Measurements from ENCODE around the gene GYG2. TPM values are rescaled to one million over a fixed set of nuclear protein-coding genes. Genes with fewer than 3 reads are reported as not detected.

GYG2 gene
- total RNA-seq, 1 experiment from 2014 or later, result not detected

GRCh38 chrX:2874222-2875135, 45.7 kb downstream of the GYG2 start:
- CTCF ChIA-PET, result interaction anchor here (1.7 kb wide), 1 partner anchor 161 kb away, joined by 5 read pairs; no protein-coding TSS in a partner anchor
- Histone ChIP-seq H3K36me3 (ENCODE audit: control insufficient read depth in 1 of 2, insufficient read depth in 2 of 2, low read length in 2 of 2) (no peaks in the 10 kb centered on the region), H3K79me2 (ENCODE audit: insufficient read depth, low read length) (no peaks in the 10 kb centered on the region), H3K27me3 (ENCODE audit: insufficient read depth, low read length) (no peaks in the 10 kb centered on the region), H2AFZ (ENCODE audit: low read depth, low read length, poor library complexity, severe bottlenecking) (no peak overlapping the region), H3K9me2 (ENCODE audit: insufficient read depth) (no peaks in the 10 kb centered on the region), H3K27ac (ENCODE audit: low read depth, low read length) (no peak overlapping the region), H4K20me1 (ENCODE audit: insufficient read depth) (no peaks in the 10 kb centered on the region), H3K4me1 (ENCODE audit: control insufficient read depth in 1 of 2, insufficient read depth in 2 of 2, low read length in 2 of 2) (peaks cover 0 to 3% of the 10 kb centered on the region in 2 experiments; a peak in 1 of 4 replicates), H3K4me3 (replicated peaks in 1 of 2; ENCODE audit: low read depth in 1 of 2, low read length in 2 of 2) (no peak overlapping the region), H3K9me3 (ENCODE audit: control insufficient read depth in 1 of 2, insufficient read depth in 1 of 2, low read depth in 1 of 2, low read length in 2 of 2) (no peaks in the 10 kb centered on the region), H3K4me2 (ENCODE audit: low read length) (no peak overlapping the region), H3K9ac (ENCODE audit: low read length) (no peak overlapping the region)
- POLR2A ChIA-PET, result no interaction called here
- TF ChIP-seq CEBPB (IDR thresholded peaks at IDR 0.05; ENCODE audit: low read depth), result no peak
- TF ChIP-seq SP1 (IDR thresholded peaks at IDR 0.05; ENCODE audit: low read depth), result no peak
- no peak for TF ChIP-seq ELF1 (IDR thresholded peaks at IDR 0.05; ENCODE audit: borderline replicate concordance, low read depth)
- TF ChIP-seq EGR1 (IDR thresholded peaks at IDR 0.05; ENCODE audit: low read depth), result no peak
- no peak for TF ChIP-seq SRF (IDR thresholded peaks at IDR 0.05; ENCODE audit: low read depth)
- no peak for TF ChIP-seq MAX (IDR thresholded peaks at IDR 0.05)
- no peak for TF ChIP-seq EZH2 (IDR thresholded peaks at IDR 0.05)
- TF ChIP-seq REST (IDR thresholded peaks at IDR 0.05; ENCODE audit: low read depth), result no peak
- TF ChIP-seq CBX3 (IDR thresholded peaks at IDR 0.05; ENCODE audit: low read depth), result no peak
- TF ChIP-seq ZNF274 (IDR thresholded peaks at IDR 0.05; ENCODE audit: low read depth, low read length), result no peak
- TF ChIP-seq ATF3 (IDR thresholded peaks at IDR 0.05), result no peak
- TF ChIP-seq POLR2A (IDR thresholded peaks at IDR 0.05; ENCODE audit: borderline replicate concordance, extremely low read depth, insufficient read depth, insufficient read length), result no peak
- no peak for TF ChIP-seq ZBTB33 (IDR thresholded peaks at IDR 0.05; ENCODE audit: extremely low read depth, insufficient replicate concordance, low read length)
- no peak for TF ChIP-seq SIN3A (IDR thresholded peaks at IDR 0.05; ENCODE audit: low read depth)
- TF ChIP-seq JUND (IDR thresholded peaks at IDR 0.05), result no peak
- TF ChIP-seq EZH2phosphoT487 (IDR thresholded peaks at IDR 0.05; ENCODE audit: borderline replicate concordance), result no peak
- TF ChIP-seq RAD21 (IDR thresholded peaks at IDR 0.05; ENCODE audit: low read depth), result no peak
- no peak for TF ChIP-seq YY1 (IDR thresholded peaks at IDR 0.05; ENCODE audit: extremely low read depth, insufficient replicate concordance, low read depth, low read length)
- DNase-seq (ENCODE audit: low read depth, low spot score) (no peak), ATAC-seq (no peak)
- RAD21 ChIA-PET (ENCODE audit: low non-redundant PET in 1 of 2, low total read pairs in 2 of 2, uncharacterized antibody in 2 of 2, unreplicated experiment in 2 of 2), result no interaction called here
- intact Hi-C loops (cut with micrococcal nuclease), result loop anchor here (5.0 to 10.0 kb wide), 2 partner anchors 163 to 760 kb away; no protein-coding TSS in a partner anchor
- BruUV-seq (replicated peaks), result no TSS peak

Measured in HCT116 (cell line).